NCI-H526 treated with DMSO at 0.1 percent for 48 hours (cell line): ENCODE measurements around the gene FOXK1.
"Not testable (repeated sequence)": the region's sequence is repeated elsewhere in the genome, so short reads cannot be mapped to it uniquely, and the experiment has no call there.

Source experiments
- DNase-seq: peaks from one replicate; lab custom pipeline; 2025; lab: John Stamatoyannopoulos, UW

Gene FOXK1

DNA sequence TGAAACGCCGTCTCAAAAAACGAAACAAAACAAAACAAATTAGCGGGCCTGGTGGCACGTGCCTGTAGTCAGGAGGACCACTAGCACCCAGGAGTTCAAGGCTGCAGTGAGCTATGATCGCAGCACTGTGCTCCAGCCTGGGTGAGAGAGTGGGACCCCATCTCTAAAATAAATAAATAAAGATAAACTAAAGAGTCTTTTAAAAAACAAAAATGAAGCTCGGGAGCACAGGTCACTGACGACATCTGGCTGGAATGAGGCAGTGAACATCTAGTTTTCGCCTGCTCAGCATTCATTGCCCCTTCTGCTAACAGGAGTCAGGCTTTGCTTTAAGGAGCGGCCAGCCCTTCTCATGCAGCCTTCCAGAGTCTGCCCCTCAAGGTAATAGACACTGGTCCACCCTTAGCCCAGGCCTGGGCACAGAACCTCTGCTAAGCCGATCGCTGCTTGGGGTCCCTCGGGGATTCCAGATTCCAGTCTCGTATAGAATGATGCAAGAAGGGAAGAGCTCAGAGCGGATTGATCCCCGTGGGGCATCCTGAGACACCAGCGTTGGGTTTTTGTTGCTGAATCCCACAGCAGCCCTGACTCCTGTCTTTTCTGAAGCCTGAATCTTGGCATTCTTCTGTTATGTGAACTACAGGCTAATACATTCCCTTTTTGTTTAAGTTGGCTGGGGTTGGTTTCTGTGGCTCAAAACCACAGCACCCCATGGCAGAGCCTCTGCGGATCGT, 14.2 kb upstream of the FOXK1 start:
- no peak for DNase-seq

GRCh38 chr7:4668510-4668847, 13.6 kb upstream of the FOXK1 start:
- DNase-seq = no peak

DNA sequence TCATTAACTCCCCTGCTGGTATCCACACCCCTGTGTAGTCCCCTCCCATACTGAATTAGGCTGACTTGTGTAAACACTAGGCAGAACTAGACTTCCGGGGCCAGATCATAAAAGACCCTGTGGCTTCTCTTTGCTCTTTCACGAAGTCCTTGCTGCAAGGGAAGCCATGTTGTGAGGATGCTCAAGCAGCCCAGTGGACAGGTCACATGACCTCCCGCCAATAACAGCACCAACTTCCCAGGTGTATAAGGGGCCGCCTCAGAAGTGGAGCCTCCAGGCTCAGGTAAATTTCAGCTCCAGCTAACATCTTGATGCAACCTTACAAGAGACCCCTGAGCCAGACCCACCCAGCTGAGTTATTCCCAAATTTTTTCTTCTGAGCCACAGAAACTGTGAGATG, 11.3 kb upstream of the FOXK1 start:
- DNase-seq = no peak

- DNase-seq = no peak
These were observed 6.2 kb upstream of the FOXK1 start for GRCh38 chr7:4675771-4676367.

DNA sequence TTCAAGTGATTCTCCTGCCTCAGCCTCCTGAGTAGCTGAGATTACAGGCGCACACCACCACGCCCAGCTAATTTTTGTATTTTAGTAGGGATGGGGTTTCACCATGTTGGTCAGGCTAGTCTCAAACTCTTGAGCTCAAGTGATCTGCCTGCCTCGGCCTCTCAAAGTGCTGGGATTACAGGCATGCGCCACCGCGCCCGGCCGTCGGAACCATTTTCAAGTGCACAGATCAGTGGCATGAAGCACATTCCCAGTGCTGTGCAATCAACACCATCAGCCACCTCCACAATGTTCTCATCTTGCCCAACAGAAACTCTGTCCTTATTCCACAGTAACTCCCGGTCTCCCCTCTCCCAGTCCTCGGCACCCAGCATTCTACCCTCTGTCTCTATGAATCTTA, 4.6 kb upstream of the FOXK1 start:
- not testable (repeated sequence) for DNase-seq

DNA sequence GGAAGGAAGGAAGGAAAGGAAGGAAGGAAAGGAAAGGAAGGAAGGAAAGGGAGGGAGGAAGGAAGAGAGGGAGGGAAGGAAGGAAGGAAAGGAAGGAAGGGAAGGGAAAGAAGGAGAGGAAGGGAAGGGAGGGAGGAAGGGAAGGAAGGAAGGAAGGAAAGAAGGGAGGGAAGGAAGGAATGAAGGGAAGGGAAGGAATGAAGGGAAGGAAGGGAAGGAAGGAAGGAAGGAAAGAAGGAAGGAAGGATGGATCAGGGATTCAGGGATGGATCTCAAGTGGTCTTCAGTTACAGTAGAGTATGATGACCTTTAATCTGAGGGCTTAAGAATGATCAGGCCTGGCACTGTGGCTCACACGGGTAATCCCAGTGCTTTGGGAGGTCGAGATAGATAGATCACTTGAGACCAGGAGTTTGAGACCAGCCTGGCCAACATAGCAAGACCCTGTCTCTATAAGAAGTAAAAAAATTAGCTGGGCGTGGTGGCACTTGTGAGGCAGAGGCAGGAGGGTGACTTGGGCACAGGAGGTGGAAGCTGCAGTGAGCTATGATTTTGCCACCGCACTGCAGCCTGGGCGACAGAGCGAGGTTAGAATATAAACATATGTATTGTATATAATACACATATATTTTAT, 760 bp upstream of the FOXK1 start:
- DNase-seq = no peak

DNA sequence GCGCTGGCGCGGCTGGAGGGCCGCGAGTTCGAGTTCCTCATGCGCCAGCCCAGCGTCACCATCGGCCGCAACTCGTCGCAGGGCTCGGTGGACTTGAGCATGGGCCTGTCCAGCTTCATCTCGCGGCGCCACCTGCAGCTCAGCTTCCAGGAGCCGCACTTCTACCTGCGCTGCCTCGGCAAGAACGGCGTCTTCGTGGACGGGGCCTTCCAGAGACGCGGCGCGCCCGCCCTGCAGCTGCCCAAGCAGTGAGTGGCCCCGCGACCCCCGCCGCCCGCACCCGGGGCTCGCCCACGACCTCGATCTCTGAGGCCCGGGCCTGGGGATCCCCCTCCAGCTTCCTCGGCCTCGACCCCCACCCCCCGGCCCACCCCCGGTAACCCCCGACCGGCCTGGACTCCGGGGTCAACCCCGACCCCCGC, 537 bp downstream of the FOXK1 start:
- DNase-seq = no peak

DNA sequence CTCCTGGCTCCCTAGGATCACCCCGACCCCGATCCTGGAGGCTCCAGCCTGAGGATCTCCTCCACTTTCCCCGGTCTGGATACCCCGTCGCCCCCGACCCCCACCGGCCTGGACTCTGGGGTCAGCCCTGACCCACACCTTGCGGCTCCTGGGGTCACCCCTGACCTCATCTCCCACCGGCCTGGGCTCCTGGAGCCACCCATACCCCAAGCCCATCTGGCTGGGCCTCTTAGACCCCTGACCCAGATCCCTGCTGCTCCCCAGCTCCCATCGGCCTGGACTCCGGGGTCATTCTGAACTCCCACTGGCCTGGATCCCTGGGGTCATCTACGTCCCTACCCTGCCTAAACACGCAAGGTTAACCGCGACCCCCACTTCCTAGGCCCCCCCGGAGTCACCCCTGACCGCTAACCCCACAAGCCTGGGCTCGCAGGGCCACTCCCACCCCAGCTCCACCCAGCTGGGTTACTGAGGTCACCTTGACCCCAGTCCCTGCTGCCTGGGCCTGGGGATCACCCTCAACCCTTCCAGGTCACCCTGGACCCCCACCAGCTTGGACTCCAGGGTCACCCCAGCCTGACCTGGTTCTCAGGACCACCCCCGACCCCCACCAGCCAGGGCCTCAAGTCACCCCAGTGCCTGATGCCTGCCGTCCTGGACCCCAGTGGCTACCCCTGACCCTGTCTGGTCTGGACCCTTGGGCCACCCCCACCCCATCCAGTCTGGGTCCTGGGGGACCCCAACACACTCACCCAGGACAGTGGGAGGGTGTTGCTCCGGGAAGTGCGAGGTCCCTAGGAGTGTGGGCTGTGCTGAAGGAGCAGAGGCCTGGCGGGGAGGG, 1.2 kb downstream of the FOXK1 start:
- DNase-seq = no peak

DNA sequence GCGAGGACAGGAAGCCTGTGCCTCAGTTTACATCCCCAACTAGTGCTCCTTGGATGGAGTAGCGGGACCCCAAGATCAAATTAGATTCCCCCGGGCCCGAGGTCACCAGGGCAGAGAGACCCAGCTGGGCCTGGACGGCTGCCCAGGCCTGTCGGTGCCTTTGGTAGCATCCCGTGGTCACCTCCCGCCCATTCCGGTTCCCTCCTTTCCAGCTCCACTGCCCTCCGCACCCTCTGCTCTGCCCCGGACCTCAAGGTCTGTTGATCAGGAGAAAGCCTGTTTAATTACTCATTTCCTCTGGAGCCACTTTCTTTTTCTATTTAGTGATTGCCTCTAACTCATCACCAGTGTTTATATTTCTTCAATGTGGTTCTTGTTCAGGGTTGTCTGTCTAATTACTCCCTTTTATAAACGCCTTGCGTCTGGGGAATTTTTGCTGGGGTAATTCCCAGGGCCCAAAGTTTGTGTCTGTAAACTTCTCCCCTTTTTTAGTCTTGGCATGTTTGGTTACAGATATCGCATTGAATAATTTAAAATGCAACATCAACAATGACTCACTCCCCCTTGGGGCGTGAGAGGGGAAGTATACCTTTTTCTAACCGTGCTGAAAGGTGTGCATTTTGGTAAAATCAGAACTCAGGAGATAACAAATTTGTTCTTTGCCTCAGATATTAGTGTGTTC, 1.9 kb downstream of the FOXK1 start:
- no peak for DNase-seq

- no peak for DNase-seq
These were observed 2.8 kb downstream of the FOXK1 start for GRCh38 chr7:4684846-4685245.

DNA sequence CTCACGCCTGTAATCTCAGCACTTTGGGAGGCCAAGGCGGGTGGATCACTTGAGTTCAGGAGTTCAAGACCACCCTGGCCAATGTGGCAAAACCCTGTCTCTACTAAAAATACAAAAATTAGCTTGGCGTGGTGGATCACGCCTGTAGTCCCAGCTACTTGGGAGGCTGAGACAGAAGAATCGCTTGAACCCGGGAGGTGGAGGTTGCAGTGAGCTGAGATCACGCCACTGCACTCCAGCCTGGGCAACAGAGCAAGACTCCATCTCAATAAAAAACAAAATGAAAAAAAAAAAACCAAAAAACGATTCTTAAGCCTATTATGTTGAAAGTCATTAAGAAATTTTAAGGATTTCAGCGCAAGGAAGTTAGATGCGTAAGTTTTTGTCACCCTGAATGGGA, 3.6 kb downstream of the FOXK1 start:
- not testable (repeated sequence) for DNase-seq

DNA sequence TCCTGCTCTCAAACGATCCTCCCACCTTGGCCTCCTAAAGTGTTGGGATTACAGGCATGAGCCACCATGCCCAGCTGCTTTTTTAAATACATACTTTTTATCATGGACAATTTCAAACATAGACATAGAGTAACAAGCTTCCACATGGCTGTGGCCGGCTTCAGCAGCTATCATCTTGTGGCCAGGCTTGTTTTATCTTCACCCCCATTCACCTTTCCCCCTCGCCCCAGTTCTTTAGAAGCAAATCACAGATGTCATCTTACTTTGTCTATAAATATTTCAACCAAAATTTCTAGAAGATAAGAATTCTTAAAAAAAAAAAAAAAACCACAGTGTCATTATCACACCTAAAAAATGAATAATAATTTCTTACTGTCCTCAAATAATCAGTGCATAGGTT, 5.9 kb downstream of the FOXK1 start:
- no peak for DNase-seq

- DNase-seq = no peak
These were observed 7.1 kb downstream of the FOXK1 start for GRCh38 chr7:4689151-4689550.

DNA sequence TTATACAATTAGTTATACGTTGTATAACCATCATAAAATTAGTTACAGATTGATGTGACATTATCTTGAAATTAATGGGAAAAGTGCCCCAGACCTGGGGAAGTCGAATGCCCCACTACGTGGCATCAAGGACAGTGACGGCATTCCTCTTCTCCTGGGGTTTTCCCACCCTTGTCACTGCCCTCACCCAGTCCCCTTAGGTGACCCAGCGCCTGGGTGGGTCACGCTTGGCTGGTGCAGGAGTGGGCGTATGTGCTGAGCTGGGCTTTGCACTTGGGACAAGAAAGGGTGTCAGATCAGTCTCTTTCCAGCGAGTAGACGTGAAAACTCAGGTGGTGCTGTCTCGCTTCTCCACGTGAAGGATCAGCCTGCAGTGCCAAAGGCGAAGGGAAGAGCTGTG, 7.6 kb downstream of the FOXK1 start:
- DNase-seq = no peak

DNA sequence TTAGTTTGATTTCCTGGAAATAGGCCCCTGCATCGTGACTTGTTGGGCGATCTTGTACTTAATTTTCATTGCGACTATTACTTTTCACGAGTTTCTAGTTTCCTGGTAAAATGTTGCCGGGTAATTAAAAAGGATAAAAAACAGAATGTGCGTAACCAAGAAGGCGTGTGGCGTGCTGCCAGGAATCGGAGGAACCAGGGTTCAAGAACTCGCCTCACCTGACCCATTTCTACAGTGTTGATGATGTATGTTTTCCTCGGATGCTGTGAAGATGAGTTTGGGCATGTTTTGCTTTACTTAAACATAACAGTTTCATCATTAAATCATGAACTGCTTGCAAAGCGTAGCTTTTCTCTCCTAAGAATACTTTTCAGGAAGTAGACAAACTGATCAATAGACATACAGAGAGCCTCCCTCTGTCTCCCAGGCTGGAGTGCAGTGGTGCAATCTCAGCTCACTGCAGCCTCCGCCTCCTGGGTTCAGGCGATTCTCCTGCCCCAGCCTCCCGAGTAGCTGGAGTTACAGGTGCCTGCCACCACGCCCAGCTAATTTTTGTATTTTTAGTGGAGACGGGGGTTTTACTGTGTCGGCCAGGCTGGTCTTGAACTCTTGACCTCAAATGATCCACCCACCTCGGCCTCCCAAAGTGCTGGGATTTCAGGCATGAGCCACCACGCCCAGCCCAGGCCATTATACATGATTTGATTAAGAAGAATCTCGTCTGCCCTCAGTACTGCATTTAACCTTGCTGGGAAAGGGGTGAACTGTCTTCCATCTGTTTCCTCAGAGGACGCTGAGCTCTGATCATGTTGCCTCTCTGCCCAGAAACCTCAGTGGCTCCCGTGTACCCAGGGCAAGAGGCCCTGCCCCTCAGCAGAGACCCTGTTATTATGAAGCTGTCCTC, 9.1 kb downstream of the FOXK1 start:
- DNase-seq = no peak

- DNase-seq = no peak
These were observed 10.0 kb downstream of the FOXK1 start for GRCh38 chr7:4692055-4692454.

- not testable (repeated sequence) for DNase-seq
These were observed 10.5 kb downstream of the FOXK1 start for GRCh38 chr7:4692622-4693021.

DNA sequence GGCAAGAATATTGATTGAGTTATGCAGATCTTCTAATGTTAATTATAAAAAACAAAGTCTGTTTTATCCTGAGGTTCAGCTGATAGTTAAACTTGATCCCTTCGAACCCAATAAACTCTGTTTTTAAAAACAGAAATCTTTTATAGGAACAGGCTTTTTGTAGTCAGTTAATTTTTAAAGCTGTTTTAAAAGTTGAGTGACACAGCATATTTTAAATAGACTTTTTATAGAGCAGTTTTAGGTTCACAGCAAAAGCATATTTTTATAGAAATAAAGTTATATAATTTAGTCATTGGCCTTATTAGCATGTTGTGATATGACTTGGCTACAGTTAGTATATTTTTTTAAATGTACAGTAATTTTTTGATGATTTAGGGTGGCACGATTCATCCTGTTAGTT, 11.1 kb downstream of the FOXK1 start:
- DNase-seq = no peak

DNA sequence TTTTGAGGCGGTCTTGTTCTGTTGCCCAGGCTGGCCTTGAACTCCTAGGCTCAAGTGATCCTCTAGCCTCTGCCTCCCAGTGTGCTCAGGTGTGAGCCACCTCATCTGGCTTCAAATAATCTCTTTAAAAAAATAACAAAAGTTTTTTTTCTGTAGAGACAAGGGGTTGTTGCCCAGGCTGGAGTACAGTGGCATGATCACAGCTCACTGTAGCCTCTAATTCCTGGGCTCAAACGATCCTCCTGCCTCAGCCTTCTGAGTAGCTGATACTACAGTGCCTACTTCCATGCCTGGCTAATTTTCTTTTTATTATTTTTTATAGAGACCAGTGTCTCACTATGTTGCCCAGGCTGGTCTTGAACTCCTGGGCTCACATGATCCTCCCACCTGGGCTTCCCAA, 11.7 kb downstream of the FOXK1 start:
- no peak for DNase-seq

DNA sequence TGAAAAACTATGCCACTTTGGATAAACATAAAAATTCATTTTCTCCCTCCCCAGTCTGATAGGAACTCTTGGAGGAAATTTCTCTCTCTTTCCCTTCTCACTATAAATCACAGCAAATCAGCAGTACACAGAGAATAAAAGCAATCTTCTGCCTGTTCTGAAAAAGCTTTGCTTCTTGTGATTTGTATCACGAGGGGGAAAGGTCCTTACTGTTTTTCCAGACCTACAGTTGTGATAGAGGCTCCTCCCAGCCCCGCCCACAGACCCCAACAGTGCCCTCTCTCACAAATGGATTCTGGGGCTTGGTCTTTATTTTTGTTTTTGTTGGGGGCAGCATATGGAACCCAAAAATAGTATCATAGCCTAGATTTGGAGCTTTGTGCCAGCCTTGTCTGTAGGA, 12.2 kb downstream of the FOXK1 start:
- no peak for DNase-seq

- no peak for DNase-seq
These were observed 16.7 kb downstream of the FOXK1 start for GRCh38 chr7:4698707-4699275.
